Kidney epithelial cell (primary cell): ENCODE data around the gene GREM2. TPM values are rescaled to one million over a fixed set of nuclear protein-coding genes. Genes with fewer than 3 reads are reported as not detected.

ENCODE experiments used
- DNase-seq: peaks from one replicate; pipeline ENCODE4 v3.0.0-alpha.2; 2010; ENCODE audit warnings: low read depth
- H3K27me3 ChIP-seq: 2 replicates; pipeline ENCODE4 v1.6.0; 2011; ENCODE audit warnings: low read length; ENCODE audit not compliant: control insufficient read depth, insufficient read depth
- H3K36me3 ChIP-seq: 2 replicates; pipeline ENCODE4 v1.5.1; 2011; ENCODE audit warnings: low read length; ENCODE audit not compliant: control insufficient read depth, insufficient read depth
- H3K4me3 ChIP-seq: 2 replicates; pipeline ENCODE4 v1.5.1; 2011; ENCODE audit warnings: low read depth, mild to moderate bottlenecking, control low read depth, low read length
- total RNA-seq: library from RNA; depleted of rRNA; stranded (reverse); fragments of >200 nt; gene quantifications from 2 replicates; pipeline ENCODE4 v1.2.3, GENCODE V29; 2015
- TF ChIP-seq, protein P1 (sequence below): IDR thresholded peaks from 2 replicates; pipeline ENCODE4 v1.5.1; 2011; ENCODE audit warnings: mild to moderate bottlenecking, moderate library complexity, low read length, control low read depth, inconsistent platforms; ENCODE audit not compliant: insufficient read depth, poor library complexity, severe bottlenecking

The GREM2 gene
- total RNA-seq, 1 donor from 2014 or later = 0.04 TPM

DNA sequence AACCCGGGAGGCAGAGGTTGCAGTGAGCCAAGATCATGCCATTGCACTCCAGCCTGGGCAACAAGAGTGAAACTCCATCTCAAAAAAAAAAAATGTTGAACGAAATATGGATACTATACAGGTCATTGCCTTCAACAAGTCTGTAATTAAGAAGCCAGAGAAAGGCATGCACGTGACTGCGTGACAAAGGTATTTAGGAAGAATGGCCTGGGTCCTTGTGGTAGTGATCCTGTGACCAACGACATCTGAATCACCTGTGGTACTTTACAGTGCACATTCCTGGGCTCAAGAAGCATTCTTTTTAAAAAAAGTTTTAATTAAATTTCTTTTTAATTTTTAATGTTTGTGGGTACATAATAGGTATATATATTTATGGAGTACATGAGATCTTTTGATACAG is 115.0 kb downstream of the GREM2 start:
- Histone ChIP-seq H3K27me3 (no peaks in the 10 kb centered on the region), H3K36me3 (no peaks in the 10 kb centered on the region), H3K4me3 (no peak overlapping the region)
- no peak for DNase-seq
- TF ChIP-seq, protein P1, sequence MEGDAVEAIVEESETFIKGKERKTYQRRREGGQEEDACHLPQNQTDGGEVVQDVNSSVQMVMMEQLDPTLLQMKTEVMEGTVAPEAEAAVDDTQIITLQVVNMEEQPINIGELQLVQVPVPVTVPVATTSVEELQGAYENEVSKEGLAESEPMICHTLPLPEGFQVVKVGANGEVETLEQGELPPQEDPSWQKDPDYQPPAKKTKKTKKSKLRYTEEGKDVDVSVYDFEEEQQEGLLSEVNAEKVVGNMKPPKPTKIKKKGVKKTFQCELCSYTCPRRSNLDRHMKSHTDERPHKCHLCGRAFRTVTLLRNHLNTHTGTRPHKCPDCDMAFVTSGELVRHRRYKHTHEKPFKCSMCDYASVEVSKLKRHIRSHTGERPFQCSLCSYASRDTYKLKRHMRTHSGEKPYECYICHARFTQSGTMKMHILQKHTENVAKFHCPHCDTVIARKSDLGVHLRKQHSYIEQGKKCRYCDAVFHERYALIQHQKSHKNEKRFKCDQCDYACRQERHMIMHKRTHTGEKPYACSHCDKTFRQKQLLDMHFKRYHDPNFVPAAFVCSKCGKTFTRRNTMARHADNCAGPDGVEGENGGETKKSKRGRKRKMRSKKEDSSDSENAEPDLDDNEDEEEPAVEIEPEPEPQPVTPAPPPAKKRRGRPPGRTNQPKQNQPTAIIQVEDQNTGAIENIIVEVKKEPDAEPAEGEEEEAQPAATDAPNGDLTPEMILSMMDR = no peak

DNA sequence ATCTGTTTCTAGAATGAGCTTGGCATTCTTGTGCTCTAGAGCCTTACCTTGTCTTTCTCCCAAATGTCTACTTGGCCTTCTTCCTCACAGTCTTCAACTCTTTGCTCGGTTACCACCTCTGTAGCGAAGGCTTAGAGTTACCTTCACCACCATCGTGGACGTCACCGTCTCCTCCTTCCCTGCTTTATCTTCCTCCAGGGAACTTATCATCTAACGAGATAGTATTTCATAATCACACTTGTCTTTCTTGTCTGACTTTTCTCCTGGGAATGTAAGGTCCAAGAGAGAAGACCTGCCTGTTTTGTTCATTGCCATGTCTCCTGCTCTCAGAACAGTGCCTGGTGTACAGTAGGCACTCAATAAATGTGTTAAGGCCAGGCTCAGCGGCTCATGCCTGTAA is 115.6 kb downstream of the GREM2 start:
- Histone ChIP-seq H3K27me3 (no peaks in the 10 kb centered on the region), H3K36me3 (no peaks in the 10 kb centered on the region), H3K4me3 (no peak overlapping the region)
- TF ChIP-seq, protein P1 = no peak
- no peak for DNase-seq

DNA sequence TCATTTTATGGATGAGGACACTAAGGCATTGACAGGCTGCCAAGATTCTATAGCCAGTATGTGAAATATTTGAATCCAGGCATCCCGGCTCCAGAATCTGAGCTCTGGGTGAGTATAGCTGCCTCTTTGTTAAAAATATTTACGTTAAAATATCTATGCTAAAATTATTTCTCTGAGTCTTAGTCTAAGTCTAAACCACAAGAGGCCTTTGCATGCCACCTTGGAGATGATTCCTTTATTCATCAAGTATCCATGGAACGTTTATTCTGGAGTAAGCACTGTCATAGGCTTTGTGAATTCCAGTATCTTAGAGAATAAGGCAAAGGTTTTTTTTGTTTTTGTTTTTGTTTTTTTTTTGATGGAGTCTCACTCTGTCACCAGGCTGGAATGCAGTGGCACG is 116.4 kb downstream of the GREM2 start:
- TF ChIP-seq, protein P1 = no peak
- H3K27me3 ChIP-seq = no peaks in the 10 kb centered on the region
- H3K36me3 ChIP-seq = no peaks in the 10 kb centered on the region
- no peak overlapping the region for H3K4me3 ChIP-seq
- DNase-seq = no peak

DNA sequence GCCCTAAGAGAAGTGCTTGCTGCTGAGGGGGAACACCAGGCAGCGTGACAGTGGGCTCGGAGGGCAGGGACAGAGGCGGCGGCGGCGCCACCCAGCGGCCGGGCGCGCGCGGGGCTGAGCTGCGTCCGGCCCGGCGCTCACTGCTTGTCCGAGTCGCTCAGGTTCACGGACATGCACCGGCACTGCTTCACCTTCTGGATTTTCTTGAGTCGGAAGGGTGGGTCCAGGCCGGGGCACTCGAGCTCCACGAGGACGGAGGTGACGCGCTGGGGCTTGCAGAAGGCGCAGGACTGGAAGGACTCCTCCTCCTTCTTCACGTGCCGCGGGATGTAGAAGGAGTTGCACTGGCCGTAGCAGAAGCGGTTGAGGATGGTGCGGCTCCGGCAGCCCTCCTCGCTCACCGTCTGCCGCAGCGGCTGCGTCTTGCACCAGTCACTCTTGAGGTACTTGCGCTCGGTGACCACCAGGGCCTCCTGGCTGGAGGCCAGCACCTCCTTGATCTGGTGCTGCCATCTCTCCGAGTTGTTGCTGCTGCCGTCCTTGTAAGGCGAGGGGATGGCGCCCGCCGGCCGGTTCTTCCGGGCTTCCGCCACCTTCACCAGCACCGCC is 119.0 kb downstream of the GREM2 start:
- peak overlapping the region; percentile 30 for H3K4me3 ChIP-seq
- TF ChIP-seq, protein P1 = peak; percentile 31
- H3K36me3 ChIP-seq = no peaks in the 10 kb centered on the region
- H3K27me3 ChIP-seq = no peaks in the 10 kb centered on the region
- no peak for DNase-seq

DNA sequence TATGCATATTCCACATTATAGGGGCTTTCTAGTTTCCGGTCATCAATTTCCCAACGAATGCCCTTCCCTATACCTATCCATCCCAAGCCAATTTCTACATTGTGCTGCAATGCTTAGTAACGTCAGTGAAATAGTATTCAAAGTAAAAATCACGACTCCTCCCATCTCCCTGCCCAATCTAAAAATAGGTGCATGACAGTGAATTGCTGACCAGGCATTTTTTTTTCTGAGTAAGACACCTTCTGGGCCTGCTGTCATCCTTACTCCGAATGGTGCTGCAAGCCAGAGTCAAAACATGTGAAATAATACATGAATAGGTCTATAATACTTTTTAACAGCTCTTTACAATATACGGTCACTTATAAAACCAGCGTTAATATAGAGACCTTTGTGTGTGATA is 120.2 kb downstream of the GREM2 start:
- TF ChIP-seq, protein P1 = no peak

DNA sequence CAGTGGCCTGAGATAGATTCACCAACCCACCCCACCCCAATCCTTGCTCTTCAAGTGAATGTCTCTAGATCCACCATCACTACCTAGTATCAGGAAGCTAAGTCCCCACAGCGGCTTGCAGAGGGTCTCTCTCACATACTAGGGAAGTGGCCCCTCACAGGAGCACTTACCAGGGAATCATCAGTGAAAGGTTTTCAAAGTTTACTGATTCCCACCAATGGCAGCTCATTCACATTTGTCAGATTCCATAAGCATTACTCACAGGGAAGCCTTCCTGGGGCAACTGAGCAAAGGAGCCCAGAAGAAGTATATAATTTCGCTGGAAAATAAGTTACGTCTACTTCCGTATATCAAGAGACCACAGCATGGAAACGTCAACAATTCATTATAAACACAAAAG is 120.8 kb downstream of the GREM2 start:
- Histone ChIP-seq H3K36me3 (no peaks in the 10 kb centered on the region), H3K27me3 (no peaks in the 10 kb centered on the region), H3K4me3 (no peak overlapping the region)
- TF ChIP-seq, protein P1 = no peak
- DNase-seq = no peak

More for the DNA sequence above, 120.2 kb downstream of the GREM2 start:
- no peaks in the 10 kb centered on the region for H3K36me3 ChIP-seq
- DNase-seq = no peak
- H3K4me3 ChIP-seq = no peak overlapping the region
- H3K27me3 ChIP-seq = no peaks in the 10 kb centered on the region
